NCI-H187 treated with DMSO at 0.1 percent for 48 hours (cell line): ENCODE results near the gene PRG2.
"Not testable (repeated sequence)": the region's sequence is repeated elsewhere in the genome, so short reads cannot be mapped to it uniquely, and the experiment has no call there.

Source experiments
- DNase-seq: peaks from one replicate; lab custom pipeline; 2025; lab: John Stamatoyannopoulos, UW

The PRG2 gene

GRCh38 chr11:57368106-57368844 is 22.2 kb downstream of the PRG2 start:
- no peak for DNase-seq

GRCh38 chr11:57364851-57365660 is 25.4 kb downstream of the PRG2 start:
- DNase-seq: no peak

- DNase-seq: no peak
Observed at GRCh38 chr11:57363131-57364080, 27.0 kb downstream of the PRG2 start.

GRCh38 chr11:57361926-57362325 is 28.5 kb downstream of the PRG2 start:
- DNase-seq: no peak

GRCh38 chr11:57361420-57361819 is 29.0 kb downstream of the PRG2 start:
- not testable (repeated sequence) for DNase-seq

GRCh38 chr11:57360991-57361390 is 29.5 kb downstream of the PRG2 start:
- DNase-seq: no peak

GRCh38 chr11:57359896-57360690 is 30.4 kb downstream of the PRG2 start:
- no peak for DNase-seq

- DNase-seq: no peak
Observed at GRCh38 chr11:57359396-57359795, 31.1 kb downstream of the PRG2 start.

- no peak for DNase-seq
Observed at GRCh38 chr11:57358991-57359390, 31.5 kb downstream of the PRG2 start.

- DNase-seq: no peak
Observed at GRCh38 chr11:57358543-57358961, 31.9 kb downstream of the PRG2 start.

GRCh38 chr11:57357856-57358255 is 32.6 kb downstream of the PRG2 start:
- no peak for DNase-seq

- no peak for DNase-seq
Observed at GRCh38 chr11:57357310-57357709, 33.1 kb downstream of the PRG2 start.

GRCh38 chr11:57356268-57356667 is 34.2 kb downstream of the PRG2 start:
- no peak for DNase-seq

- no peak for DNase-seq
Observed at GRCh38 chr11:57354699-57355098, 35.8 kb downstream of the PRG2 start.

- no peak for DNase-seq
Observed at GRCh38 chr11:57353852-57354251, 36.6 kb downstream of the PRG2 start.

- DNase-seq: no peak
Observed at GRCh38 chr11:57353446-57353845, 37.0 kb downstream of the PRG2 start.

- no peak for DNase-seq
Observed at GRCh38 chr11:57353036-57353435, 37.4 kb downstream of the PRG2 start.

GRCh38 chr11:57349491-57350274 is 40.8 kb downstream of the PRG2 start:
- DNase-seq: no peak

- no peak for DNase-seq
Observed at GRCh38 chr11:57348636-57349313, 41.7 kb downstream of the PRG2 start.

GRCh38 chr11:57348052-57348451 is 42.4 kb downstream of the PRG2 start:
- DNase-seq: no peak
